Forelimb muscle (tissue), 1 donor: ENCODE results near the gene CPTP. TPM values are rescaled to one million over a fixed set of nuclear protein-coding genes. Genes with fewer than 3 reads are reported as not detected.
"Not testable (repeated sequence)": the region's sequence is repeated elsewhere in the genome, so short reads cannot be mapped to it uniquely, and the experiment has no call there.

Experiments used
- DNase-seq: peaks from one replicate; pipeline ENCODE4 v3.0.0-alpha.2; 2013; ENCODE audit warnings: low read depth
- polyA plus RNA-seq: library from polyadenylated mRNA; unstranded; fragments of 120-200 nt; gene quantifications from one replicate; pipeline ENCODE4 v1.2.1, GENCODE V29; 2013; ENCODE audit not compliant: insufficient read length

Gene CPTP
- polyA plus RNA-seq, 1 donor, result 16.5 TPM

DNA sequence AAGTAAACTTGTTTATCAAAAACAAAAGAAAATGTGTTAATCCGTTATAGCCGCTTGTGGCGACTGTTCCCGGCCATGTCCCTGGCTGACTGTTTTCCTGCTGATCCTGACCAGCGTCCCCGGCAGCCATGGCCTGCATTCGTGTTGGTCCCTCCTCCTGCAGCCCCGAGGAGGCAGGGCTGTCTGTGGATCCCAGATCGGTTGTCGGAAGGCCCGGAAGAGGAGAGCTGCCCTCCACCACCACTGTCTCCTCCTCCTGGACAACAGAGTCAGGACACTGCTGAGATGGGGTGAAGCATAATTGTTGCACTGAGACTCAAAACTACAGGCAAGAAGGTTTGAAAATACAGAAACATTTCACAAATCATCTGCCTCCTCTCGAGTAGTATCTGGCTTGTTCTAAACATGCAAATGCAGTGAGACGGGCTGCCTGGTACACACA lies 37.4 kb downstream of the CPTP start:
- DNase-seq, result no peak

DNA sequence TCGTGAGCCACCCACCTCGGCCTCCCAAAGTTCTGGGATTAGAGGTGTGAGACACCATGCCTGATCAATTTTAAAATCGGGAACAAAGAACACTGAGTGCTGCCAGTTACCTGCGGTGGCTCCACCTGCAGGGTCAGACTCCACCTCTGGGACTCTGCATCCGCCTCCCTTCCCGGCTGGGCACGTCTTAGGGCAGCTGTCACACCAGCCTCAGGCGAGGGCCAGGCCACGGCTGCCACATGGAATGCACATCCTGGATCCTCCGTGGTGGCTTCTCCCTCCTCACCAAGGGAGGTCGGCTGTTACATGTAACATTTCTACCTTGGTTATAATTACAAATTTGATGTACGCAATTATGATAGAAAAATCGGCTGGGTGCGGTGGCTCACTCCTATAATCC lies 39.7 kb downstream of the CPTP start:
- DNase-seq, result no peak

DNA sequence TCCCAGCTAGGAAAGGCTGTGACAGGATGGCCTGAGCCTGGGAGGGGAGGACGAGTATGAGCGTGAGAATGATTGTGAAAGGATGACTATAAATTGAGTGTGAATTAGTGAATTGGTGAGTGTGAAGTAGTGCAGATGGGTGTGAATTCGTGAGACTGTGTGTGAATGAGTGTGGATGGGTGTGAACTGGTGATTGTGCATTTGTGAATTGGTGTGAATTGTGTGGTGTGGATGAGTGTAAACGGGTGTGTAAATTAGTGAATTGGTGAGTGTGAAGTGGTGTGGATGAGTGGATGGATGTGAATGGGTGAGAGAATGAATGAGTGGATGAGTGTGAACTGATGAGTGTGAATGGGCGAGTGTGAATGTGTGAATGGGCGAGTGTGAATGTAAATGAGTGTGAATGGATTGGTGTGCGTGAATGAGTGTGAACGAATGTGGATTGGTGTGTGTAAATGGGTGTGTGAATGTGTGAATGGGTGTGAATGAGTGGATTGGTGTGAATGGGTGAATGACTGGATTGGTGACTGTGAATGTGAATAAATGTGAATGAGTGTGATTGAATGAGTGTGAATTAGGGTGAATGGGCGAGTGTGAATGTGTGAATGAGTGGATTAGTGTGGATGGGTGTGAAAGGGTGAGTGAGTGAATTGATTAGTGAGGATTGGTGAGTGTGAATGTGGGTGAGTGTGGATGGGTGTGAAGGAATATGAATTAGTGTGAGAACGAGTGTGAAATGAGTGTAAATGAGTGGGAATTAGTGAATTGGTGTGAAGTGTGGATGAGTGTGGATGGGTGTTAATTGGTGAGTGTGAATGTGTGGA lies 41.5 kb downstream of the CPTP start:
- DNase-seq, result no peak

DNA sequence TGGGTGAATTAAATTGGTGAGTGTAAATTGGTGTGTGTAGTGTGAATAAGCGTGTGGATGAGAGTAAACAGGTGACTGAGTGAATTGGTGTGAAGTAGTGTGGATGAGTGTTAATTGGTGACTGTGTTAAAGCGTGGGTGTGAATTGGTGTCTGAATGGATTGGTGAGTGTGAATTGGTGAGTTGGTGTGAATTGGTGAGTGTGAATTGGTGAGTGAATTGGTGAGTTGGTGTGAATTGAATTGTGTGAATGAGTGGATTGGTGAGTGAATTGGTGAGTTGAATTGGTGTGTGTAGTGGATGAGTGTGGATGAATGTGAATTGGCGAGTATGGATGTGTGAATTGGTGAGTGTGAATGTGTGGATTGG lies 42.1 kb downstream of the CPTP start:
- no peak for DNase-seq

DNA sequence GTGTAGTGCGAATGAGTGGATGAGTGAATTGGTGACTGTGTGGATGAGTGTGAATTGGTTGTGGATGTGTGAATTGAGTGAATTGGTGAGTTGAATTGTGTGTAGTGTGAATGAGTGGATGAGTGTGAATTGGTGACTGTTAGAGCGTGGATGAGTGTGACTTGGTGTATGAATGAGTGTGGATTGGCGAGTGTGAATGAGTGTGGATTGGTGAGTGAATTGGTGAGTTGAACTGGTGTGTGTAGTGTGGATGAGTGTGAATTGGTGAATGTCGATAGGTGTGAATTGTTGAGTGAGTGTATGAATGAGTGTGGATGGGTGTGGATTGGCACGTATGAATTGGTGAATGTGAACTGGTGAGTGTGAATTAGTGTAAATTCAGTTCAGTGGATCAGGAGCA lies 42.7 kb downstream of the CPTP start:
- DNase-seq, result no peak

DNA sequence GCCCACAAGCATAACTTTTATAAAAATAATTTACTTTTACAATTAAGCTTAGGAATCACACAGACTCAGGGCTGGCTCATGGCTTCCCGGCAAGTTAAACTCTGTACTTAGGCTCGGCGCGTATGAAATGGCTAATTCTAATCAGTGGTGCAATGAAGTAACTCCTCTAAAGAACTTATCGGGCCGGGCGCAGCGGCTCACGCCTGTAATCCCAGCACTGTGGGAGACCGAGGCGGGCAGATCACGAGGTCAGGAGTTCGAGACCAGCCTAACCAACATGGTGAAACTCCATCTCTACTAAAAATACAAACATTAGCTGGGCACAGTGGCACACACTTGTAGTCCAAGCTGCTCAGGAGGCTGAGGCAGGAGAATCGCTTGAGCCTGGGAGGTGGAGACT lies 45.5 kb downstream of the CPTP start:
- not testable (repeated sequence) for DNase-seq

DNA sequence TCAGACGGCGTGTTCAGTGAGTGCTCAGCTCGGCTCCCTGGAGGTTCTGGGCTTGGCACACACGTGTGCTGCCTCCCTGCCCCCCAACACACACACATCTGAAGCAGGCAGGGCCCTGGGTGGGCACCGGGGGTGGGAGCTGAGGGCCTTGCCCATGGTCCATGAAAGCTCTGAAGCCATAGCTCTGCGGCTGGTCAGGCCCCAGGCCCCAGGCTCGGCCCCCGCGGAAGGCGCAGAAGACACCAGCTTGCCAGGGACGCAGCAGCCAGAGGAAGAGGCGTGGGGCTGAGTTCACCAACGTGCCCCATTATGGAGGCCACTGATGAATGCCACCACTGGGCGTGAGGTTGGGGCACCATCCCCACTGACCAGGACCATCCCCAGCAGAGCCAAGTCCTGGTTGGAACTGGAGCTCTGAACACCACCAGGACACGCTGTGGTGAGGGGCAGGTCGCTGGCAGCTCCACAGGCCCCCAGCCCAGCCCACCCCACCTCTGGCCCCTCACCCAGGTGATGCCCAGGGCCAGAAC lies 46.2 kb downstream of the CPTP start:
- DNase-seq, result no peak

DNA sequence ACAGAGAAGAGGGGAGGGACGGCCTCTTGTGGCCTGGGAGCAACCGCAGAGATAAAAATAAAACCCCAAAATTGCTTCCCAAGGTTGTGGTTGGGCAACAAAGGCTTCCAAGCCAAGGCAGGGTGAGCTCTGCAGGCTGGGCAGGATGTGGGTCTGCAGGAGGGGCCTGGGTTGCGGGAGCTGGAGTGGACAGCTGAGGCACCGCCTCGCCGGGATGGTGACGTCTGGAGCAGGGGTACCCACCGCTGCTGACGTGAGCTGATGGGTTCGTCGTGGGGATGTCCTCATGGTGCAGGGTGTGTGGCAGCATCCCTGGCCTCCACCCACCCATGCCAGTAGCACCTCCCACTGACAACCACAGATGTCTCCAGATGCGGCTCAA lies 46.8 kb downstream of the CPTP start:
- DNase-seq, result no peak

DNA sequence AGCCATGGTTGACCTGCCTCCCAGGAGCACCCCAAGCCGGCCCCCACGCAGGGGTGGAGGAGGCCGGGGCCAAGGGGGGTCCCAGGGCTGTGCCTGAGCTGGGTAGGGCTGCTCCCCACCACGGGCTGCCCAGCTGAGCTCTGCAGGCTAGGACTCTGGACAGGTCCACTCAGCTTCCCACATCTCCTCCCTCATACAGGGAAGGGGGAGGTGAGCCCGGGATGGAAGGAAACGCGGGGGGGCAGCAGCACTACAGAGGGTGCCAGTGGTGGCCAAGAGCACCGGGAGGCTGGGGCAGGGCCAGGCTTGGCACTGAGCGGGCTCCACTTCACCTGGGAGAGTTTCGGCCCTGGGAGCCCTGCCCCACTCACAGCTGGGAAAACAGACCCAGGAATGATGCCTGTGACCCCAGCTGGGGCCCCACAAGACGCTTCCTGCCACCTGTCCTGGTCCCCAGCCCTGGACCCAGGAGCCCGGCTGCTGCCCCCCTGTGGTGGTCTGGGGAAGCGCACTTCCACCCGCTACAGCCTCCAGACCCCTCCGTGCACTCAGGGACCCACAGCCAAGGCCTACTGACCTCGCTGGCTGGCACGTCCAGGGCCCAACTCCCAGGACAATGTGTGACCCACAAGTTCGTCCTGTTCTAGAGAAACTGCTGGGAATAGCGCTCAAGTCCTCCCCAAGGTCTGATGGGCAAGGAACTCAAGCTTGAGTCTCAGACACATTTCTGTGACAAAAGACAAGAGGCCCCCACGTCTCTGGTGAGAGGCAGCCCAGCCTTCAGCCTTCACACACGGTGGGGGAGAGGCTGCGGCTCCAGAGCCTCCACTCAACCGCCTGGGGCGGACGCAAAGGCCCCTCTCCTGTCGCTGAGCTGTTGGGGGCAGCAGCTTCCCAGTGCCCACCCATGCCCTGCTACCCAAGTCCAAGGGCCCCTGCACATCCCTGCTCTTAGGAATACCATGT lies 47.4 kb downstream of the CPTP start:
- no peak for DNase-seq

DNA sequence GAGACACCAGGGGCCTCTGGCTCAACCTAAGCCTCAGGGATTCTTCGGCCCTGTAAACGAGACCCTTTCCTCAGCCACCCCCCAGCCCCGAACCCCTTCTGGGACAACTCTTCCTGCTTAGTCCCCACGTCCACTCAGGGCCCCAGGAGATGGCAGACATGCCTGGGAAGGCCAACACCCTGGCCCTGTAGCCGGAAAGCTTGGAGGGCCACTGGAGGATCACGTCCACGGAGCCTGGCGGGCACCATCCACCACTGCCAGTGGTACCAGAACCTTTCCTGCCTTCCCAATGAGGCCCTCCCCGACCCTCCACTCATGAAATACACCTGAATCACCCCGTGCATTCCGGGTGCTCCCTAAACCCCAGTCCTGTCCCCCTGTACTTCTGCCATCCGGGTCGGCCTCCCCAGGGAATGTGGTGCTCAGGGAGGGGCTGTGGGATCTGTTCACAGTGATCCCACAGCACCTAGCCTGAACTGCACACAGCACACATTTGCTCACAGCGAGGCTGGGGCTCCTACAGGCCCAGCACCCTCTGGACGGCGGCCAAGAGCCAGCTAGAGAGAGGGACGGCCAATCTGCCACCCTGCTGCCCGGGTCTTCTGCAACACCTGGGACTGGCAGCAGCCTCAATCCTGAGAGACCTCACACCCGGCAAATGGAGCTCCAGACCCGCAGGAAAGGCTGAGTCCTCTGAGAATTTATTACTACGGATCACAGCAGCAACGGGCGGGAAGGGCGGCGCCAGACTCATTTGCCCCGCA lies 48.6 kb downstream of the CPTP start:
- DNase-seq, result no peak

DNA sequence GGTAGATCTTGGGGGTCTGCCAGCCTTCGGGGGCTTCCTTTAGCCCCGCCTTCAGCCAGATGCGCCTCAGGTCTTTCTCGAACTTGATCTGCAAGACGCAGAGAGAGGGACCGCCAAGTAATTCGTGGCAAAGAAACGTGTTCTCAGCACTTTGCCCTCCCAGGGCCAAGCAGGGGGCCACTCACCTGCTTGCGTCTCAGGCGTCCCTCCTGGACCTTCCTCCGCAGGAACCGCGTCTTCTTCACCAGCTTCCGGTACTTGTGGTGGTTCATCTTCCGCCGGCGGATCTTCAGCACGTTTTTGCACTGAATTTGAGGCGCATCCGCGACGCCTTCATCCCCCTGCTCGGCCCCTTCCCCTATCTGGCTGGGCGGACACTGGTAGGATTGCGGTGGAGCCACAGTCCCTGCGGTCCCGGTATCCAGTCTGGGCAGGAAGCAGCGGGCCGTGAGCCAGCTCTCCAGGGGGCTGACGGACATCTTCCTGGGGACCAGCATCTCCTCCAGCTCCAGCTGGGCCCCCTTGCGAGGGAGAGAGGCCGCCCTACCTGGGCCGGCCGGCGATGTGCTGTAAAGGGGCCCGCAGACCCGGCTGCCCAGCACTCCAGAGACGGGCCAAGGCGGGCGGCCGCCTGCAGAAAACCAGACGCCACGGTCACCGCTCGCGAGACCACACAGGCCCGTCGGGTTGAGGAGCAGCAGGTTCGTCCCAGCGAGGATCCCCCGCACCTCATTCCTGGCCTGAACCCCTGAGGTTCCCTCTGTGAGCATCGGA lies 49.4 kb downstream of the CPTP start:
- no peak for DNase-seq

DNA sequence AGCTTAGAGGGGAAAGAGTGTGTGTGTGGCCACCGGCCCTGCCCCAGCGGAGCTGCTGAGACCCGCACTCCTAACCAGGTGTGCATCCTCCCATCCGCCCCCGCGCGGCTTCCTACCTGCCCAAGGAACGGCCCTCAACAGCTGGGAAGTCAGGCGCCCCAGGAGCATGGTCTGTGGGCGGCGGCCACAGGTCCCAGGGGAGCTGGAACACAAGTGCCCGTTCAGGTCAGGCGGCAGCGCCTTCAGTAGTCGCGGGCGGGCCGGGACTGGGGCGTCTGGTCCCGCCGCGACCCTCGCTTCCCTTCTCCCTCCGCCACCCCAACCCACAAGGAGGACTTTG lies 50.0 kb downstream of the CPTP start:
- no peak for DNase-seq

DNA sequence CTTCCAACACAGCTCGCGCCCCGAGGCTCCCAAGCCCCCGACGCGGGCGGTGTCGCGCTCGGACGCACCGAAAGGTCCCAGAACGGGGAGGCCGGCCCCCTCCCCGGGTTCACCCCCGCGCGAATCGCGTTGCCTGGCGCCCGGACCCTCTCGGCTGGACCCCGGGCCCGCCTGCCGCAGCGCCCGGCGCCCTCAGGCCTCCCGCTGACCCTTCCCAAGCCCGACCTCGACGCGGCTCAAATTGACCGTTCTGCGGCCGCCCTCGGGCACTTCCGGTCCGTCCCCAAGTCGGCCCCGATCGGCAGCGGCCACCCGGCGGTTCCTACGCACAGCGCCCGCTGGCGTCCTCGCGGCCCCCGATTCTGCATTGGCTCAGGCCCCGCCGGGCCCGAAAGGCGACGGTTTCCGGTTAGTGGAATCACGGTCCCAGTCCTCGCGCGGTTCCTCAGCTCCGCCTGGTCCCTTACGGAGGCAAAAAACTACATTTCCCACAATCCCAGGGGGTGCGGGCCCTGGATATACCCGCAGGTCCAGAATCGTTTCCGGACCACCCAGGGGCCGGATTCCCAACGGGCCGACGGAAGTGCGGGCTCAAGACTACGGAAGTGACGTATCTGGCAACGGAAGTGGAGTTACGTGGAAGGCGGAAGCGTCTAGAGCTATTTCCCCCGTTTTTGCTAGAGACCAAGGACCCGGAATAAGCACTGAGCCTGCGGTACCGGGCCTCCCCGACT lies 50.5 kb downstream of the CPTP start, which contains the start of gene AURKAIP1:
Gene AURKAIP1 (minus strand): TSS at position 279 of the 734 bp plus-strand sequence. CDS start 451 bp downstream, outside the sequence.
- DNase-seq, result peak; percentile 98

DNA sequence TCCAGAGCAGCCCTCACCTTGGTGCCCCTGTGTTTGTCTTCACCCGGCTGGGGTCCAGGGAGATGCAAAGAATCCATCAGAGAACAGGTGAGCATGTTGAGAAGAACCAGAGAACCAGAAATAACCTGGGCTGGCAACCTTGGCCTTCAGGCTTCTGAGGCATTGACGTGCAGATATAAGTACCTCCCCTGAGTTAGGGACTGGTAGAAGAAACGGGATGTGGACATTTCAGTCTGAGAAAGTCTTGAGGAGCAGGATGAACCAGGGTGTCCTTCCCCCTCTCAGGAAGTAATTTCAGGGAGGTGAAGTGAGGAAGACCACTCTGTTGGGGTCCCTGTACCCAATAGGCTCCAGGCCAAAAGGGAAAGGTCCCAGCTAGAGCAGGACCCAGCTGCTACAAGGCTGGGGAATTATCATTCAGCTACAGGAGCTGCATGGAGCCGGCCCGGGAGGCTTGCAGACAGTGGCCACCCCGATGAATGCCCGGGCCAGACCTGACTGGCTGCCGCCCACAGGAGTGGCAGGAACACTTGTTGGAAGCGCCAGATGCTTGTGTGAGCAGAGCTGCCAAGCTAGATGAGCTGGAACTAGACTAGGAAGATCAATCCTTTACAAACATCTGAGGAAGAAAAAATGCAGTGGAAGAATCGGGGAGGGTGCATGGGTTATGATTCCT lies 52.1 kb downstream of the CPTP start:
- DNase-seq, result no peak

DNA sequence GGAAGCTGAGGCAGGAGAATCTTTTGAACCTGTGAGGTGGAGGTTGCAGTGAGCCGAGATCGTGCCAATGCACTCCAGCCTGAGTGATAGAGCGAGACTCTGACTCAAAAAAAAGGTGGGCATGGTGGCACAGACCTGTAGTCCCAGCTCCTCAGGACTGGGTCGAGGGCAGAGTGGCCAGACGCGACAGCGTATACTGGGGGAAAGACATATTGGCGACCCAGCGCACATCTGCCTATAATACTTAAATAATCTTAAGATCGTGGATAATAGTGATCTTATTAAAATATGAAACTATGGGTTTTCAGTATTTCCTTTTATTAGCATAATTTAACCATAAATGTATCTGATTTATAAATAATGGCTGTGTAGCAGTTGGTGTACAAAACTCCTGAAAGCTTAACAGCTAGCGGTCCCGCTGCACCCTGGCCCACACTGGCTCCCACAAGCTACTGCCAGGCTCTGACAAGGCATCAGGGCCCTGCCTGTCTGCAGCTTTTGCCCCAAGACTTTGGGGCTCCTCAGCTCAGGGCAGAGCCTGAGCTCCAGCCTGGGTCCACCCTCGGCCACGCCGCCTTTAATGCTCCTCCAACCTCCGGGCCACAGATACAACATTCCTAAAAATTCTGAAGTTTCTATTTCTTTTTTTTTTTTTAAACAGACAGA lies 53.1 kb downstream of the CPTP start:
- no peak for DNase-seq
